Fibroblast of pulmonary artery (primary cell): ENCODE measurements around the gene MAML2.

Experiments used
- DNase-seq: peaks from one replicate; pipeline ENCODE4 v3.0.0-alpha.2; 2010; ENCODE audit warnings: low read depth
- H3K4me3 ChIP-seq: replicated peaks from 2 replicates; pipeline ENCODE4 v1.5.1; 2011; ENCODE audit warnings: low read depth, mild to moderate bottlenecking, control low read depth, low read length, moderate library complexity
- CTCF ChIP-seq: IDR thresholded peaks from 2 replicates; pipeline ENCODE4 v1.5.1; 2011; ENCODE audit warnings: mild to moderate bottlenecking, control low read depth, low read length, inconsistent platforms; ENCODE audit errors: missing control alignments

The MAML2 gene

GRCh38 chr11:95975343-95975742 is 367.7 kb downstream of the MAML2 start:
- DNase-seq, result no peak
- no peak for TF ChIP-seq CTCF
- no peak overlapping the region for H3K4me3 ChIP-seq

- H3K4me3 ChIP-seq, result no peak overlapping the region
- no peak for TF ChIP-seq CTCF
- peak; percentile 46 for DNase-seq
Measured at GRCh38 chr11:95972060-95972459, 370.9 kb downstream of the MAML2 start.

GRCh38 chr11:95968585-95968984 is 374.4 kb downstream of the MAML2 start:
- TF ChIP-seq CTCF, result peak; percentile 45
- H3K4me3 ChIP-seq, result no peak overlapping the region
- DNase-seq, result peak; percentile 27

GRCh38 chr11:95964281-95964680 is 378.7 kb downstream of the MAML2 start:
- TF ChIP-seq CTCF, result no peak
- no peak overlapping the region for H3K4me3 ChIP-seq
- DNase-seq, result no peak

- TF ChIP-seq CTCF, result no peak
- no peak for DNase-seq
- no peak overlapping the region for H3K4me3 ChIP-seq
Measured at GRCh38 chr11:95961758-95962157, 381.2 kb downstream of the MAML2 start.

- no peak for DNase-seq
- TF ChIP-seq CTCF, result no peak
- no peak overlapping the region for H3K4me3 ChIP-seq
Measured at GRCh38 chr11:95950905-95951304, 392.1 kb downstream of the MAML2 start.

GRCh38 chr11:95948637-95949036 is 394.4 kb downstream of the MAML2 start:
- DNase-seq, result no peak
- no peak overlapping the region for H3K4me3 ChIP-seq
- TF ChIP-seq CTCF, result no peak
